ENCODE measurements around the gene MAGI3.

The MAGI3 gene

GRCh38 chr1:113610372-113610771 is 220.1 kb downstream of the MAGI3 start:
- Mint-ChIP-seq H3K4me3 (no peak overlapping the region), H3K27ac (peak overlapping the region; percentile 19), H3K4me1 (no peaks in the 10 kb centered on the region), H3K9me3 (no peaks in the 10 kb centered on the region), H3K27me3 (ENCODE audit: low read depth, poor library complexity) (no peaks in the 10 kb centered on the region), H3K36me3 (ENCODE audit: low read depth) (peaks cover 19% of the 10 kb centered on the region)
- no peak for DNase-seq
- TF ChIP-seq CTCF (IDR thresholded peaks at IDR 0.05), result no peak

- Mint-ChIP-seq H3K27ac (no peak overlapping the region), H3K4me3 (no peak overlapping the region), H3K27me3 (ENCODE audit: low read depth, poor library complexity) (no peaks in the 10 kb centered on the region), H3K36me3 (ENCODE audit: low read depth) (peaks cover 16% of the 10 kb centered on the region), H3K9me3 (no peaks in the 10 kb centered on the region), H3K4me1 (no peaks in the 10 kb centered on the region)
- no peak for DNase-seq
- TF ChIP-seq CTCF (IDR thresholded peaks at IDR 0.05), result no peak
Observed at GRCh38 chr1:113615425-113615824, 225.1 kb downstream of the MAGI3 start.

GRCh38 chr1:113616156-113616555 is 225.8 kb downstream of the MAGI3 start:
- H3K9me3 Mint-ChIP-seq, result no peaks in the 10 kb centered on the region
- DNase-seq, result no peak
- peaks cover 19% of the 10 kb centered on the region for H3K36me3 Mint-ChIP-seq (ENCODE audit: low read depth)

DNA sequence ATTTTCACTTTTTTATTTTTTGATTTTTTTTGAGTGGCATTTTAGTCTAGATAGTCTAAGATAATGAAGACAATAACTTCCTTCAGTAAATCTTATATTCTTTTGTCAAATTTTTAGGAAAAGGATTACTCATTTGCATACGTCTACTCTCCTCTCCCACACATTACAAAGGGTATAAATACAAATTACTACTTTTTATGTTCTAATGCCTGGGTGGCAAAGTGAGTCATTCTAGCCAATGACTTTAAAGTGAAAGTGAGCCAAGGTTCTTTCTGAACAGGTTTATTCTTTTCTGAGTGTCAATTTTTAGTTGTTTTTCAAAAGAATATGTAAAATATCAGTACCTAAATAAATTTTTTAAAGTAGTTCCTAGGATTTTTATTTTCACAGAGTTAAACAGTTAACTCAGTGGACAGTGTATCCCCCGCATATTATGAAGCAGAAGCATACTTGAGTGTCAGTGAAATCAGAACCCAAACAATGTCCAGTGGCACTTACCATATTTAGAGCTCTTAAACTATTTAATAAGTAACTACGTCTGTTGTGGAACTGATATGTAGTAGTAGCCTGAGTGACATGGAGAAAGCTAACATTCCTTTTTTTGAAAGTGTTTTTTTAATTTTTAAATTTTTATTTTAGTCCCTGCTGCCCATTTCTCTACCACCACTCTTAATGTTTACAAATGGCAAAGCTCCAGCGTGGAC is 227.3 kb downstream of the MAGI3 start:
- H3K27me3 Mint-ChIP-seq (ENCODE audit: low read depth, poor library complexity), result no peaks in the 10 kb centered on the region
- no peaks in the 10 kb centered on the region for H3K9me3 Mint-ChIP-seq
- H3K4me3 Mint-ChIP-seq, result no peak overlapping the region
- peaks cover 22% of the 10 kb centered on the region for H3K36me3 Mint-ChIP-seq (ENCODE audit: low read depth)
- no peak for TF ChIP-seq CTCF (IDR thresholded peaks at IDR 0.05)
- H3K27ac Mint-ChIP-seq, result no peak overlapping the region
- no peak for DNase-seq
- no peaks in the 10 kb centered on the region for H3K4me1 Mint-ChIP-seq

More at GRCh38 chr1:113616156-113616555, 225.8 kb downstream of the MAGI3 start:
- Mint-ChIP-seq H3K27ac (no peak overlapping the region), H3K27me3 (ENCODE audit: low read depth, poor library complexity) (no peaks in the 10 kb centered on the region), H3K4me3 (no peak overlapping the region), H3K4me1 (no peaks in the 10 kb centered on the region)
- TF ChIP-seq CTCF (IDR thresholded peaks at IDR 0.05), result no peak

GRCh38 chr1:113628997-113629396 is 238.7 kb downstream of the MAGI3 start:
- H3K27ac Mint-ChIP-seq, result no peak overlapping the region
- H3K36me3 Mint-ChIP-seq (ENCODE audit: low read depth), result peaks cover 76% of the 10 kb centered on the region

More at GRCh38 chr1:113628997-113629396, 238.7 kb downstream of the MAGI3 start:
- H3K9me3 Mint-ChIP-seq, result peaks cover 53% of the 10 kb centered on the region
- H3K27me3 Mint-ChIP-seq (ENCODE audit: low read depth, poor library complexity), result no peaks in the 10 kb centered on the region
- no peak for DNase-seq
- H3K4me1 Mint-ChIP-seq, result no peaks in the 10 kb centered on the region
- no peak for TF ChIP-seq CTCF (IDR thresholded peaks at IDR 0.05)
- no peak overlapping the region for H3K4me3 Mint-ChIP-seq

Data from nephron progenitor cell (in vitro differentiated cells).